IPS-18c (cell line): ENCODE measurements around the gene CCBE1.
"Not testable (repeated sequence)": the region's sequence is repeated elsewhere in the genome, so short reads cannot be mapped to it uniquely, and the experiment has no call there.

Experiments
- H3K4me3 ChIP-seq: 2 replicates; pipeline ENCODE4 v1.7.0; 2013; ENCODE audit warnings: low read depth, mild to moderate bottlenecking, low read length, moderate library complexity; ENCODE audit not compliant: insufficient read depth
- H3K9me3 ChIP-seq: one replicate; pipeline ENCODE4 v1.6.1; 2013; ENCODE audit warnings: mild to moderate bottlenecking, low read length, moderate library complexity; ENCODE audit not compliant: control insufficient read depth, insufficient read depth

CCBE1 gene

DNA sequence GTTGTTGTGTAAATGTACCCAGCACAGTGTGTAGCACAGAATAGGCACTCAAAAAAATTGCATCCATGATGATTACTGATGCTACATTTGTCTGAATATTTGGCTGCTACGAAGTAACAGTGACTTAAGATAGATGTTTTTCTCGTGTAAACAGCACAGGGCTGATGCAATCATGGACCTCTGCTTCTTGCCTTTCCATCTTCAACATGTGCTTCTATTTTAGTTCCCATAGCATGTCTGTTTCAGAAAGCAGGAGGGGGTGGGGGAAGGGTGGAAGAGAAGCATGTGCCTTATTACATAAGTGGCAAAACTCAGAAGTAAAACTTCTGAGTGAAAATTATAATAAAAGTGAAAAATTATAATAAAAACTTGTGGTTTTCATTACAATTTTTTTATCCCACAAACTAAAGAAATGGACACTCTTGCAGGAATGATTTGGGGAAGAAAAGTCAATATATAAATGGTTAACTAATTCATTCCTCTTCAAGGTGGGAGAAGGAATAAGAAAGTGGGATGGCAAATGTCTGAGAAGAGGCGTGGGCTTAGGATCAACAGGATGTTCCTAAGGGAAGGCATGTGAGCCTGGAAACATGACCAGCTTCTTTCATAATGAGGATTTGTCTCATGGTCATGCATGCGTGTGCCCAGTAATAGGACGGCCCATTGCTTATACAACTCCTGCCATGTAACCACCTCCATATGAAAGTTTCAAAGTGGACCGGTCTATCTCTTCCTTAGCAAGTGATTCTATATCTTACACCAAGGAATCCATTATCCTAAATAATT lies 27.2 kb downstream of the CCBE1 start:
- Histone ChIP-seq H3K4me3 (no peak overlapping the region), H3K9me3 (peaks cover 2% of the 10 kb centered on the region)

DNA sequence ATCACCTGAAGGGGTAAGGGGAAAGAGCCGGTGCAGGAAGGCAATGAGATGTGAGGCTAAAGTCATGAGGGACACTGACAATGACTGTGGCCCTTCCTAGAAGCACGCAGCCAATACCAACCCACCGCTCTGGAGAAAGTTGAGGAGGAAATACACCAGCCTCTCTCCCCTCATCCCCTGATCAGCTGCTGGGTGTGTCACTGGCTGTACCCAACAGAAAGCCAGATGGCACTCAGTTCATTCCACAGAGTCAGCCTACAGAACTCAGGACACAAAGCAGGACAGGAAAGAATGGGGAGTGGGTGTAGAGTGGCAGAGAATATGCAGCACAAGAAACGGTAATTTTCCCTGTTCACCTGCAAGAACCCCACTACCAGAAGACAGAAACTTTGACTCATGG lies 29.7 kb downstream of the CCBE1 start:
- H3K9me3 ChIP-seq = peaks cover under 1% of the 10 kb centered on the region

DNA sequence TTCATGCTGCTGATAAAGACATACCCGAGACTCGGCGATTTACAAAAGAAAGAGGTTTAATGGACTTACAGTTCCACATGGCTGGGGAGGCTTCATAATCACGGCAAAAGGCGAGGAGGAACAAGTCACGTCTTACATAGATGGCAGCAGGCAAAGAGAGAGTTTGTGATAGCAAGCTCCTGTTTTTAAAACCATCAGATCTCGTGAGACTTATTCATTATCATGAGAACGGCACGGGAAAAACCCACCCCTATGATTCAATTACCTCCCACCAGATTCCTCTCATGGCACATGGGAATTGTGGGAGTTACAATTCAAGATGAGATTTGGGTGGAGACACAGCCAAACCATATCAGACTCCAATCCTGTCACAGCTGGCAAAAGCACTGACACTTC lies 31.2 kb downstream of the CCBE1 start:
- H3K9me3 ChIP-seq, H3K4me3 ChIP-seq: not testable (repeated sequence)

More for the DNA sequence above, 29.7 kb downstream of the CCBE1 start:
- H3K4me3 ChIP-seq = no peak overlapping the region

DNA sequence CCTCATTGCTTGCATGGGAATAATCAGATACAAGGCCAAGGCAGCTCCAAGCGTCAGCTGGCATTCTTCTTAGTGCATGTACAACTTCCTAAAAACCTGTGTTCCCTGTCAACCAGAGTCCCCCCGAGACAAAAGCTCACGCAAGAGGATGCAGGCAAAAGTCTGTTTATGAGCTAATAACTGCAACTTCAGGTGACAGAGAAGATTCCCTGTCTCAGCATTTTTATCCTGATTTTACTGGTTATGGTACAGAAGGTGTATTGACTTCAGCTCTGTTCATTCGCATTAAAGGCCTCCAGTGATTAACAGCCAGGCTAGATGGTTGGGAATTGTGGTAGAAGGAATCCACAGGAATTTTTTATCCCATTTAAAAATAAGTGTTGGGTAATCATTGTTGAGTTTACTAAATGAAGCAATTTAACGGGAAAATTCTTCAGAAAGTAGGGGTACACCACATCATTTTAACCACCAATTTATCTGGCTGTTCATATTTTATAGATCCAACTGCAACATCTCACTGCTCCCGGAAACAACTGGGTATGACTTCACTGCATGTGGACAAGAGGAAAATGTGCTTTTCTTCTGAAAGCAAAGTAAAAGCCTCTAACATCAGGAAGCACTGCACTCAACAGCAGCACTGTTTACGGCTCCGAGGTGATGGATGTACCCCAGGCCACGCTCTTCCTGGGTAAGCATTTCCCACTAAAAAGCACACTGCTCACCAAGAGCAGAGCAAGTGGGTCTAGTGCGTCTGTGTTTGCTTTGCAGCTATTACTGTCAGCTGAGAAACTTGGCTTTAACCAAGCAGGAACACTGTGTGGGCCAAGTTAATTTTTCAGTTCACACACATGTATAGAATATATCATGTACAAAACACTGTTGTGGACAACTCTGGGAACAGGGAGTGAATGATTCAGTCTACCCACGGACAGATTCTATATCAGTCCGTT lies 31.9 kb downstream of the CCBE1 start:
- Histone ChIP-seq H3K4me3 (no peak overlapping the region), H3K9me3 (no peaks in the 10 kb centered on the region)

DNA sequence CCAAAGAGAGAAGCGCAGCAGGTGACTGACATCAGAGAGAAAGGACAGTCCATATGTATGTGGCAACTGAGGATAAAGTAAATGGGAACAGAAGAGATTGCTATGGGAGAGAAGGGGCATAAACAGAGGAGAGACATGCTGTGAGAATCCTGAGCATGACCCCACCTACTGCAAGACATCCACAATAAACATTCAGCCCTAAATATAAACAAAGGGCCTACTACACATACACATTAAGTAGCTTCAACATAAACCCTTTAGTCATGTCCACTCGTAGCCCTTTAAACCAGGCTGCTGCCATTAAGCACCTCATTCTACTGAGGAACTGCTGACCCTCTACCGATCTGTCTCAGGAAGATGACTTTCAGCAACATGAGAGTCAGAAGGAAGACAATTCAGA lies 32.9 kb downstream of the CCBE1 start:
- Histone ChIP-seq H3K4me3 (no peak overlapping the region), H3K9me3 (no peaks in the 10 kb centered on the region)

DNA sequence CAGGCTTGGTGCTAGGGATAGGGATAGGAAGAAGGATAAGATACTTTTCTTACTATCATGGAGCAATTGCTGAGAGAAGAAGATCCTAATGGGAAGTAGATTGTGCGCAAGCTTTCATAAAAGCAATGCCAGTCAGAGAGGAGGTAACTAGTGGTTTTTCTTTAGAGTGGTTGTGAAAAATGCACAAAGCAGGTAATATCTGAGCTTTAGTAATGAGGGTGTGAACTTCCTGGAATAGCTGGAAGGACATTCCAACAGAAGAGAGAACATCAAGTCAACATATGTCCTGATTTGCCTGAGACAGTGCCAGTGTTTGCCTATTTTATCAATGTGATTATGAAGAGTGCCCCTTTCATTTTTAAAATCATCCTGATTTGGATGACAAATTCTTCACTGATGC lies 34.1 kb downstream of the CCBE1 start:
- no peak overlapping the region for H3K4me3 ChIP-seq
- no peaks in the 10 kb centered on the region for H3K9me3 ChIP-seq

DNA sequence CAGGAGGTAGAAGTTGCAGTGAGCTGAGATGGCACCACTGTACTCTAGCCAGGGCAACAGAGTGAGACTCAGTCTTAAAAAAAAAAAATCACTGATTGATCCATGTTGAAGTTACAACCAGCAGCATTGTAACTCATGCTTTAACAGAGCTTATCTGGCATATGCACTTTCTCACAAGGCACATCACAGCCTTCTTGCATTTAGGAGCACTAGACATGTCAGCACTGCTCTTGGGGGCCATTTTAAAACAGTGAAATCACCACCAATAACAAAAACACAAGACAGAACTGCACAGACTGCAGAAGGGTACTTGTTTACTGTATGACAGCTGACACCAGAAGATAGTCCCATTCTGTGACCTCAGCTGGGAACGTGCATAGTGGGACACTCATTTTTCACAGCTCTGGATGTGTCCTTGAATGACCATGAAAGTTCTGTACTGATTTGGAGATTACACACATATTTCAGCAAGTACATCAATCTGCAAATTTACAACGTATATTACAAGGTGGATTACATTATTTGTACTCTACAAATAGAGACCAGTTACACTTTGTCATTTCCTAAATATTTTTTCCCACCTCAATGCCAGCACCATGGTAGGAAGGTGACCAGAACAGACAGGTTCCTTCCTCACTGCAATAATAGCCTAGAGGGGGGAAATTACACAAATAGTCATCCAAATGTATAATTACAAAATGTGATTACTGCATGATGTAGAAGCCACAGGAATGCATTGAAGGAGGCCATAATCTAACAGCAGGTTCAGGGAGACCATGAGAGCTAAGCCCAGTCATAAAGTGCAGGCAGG lies 35.1 kb downstream of the CCBE1 start:
- Histone ChIP-seq H3K9me3 (no peaks in the 10 kb centered on the region), H3K4me3 (no peak overlapping the region)

DNA sequence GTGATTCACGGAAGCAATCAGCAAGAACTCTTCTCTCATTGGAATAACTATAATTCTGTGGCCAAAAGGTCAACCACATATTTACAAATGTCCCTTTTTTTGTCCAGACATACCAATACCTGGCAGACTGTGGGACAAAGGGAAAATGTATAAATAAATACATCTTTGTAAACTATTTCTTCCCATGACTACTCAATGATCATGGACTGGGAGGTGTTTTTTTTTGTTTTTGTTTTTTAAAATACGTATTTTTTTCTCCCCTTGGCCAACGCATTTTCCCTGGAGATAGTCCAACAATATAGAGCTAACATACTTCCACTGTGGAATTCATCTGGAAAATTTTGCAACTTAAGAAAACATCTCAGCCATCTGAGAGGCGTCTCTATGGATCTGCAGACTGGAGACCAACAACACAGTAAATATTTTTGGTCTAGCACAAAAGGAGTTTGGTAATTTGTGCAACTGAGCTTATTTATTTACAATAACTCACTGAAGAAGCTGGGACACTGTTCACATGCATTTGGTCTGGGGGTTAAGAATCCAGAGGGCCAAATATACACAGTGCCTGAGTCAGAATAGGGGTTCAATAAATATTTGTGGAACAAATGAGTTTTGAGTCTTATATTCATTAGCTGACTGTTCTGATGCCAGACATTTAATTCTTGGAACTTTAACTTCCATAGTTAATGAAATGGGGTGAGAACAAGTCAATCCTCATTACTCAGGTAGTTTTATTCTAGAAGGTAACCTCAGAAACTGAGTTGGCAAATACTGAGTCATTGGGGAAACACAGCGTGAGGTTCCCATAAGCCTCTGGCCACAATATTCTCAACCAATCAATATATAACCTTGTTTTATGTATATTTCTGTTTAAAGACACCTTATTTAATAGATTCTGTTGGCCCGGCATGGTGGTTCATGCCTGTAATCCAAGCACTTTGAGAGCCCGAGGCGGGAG lies 36.2 kb downstream of the CCBE1 start:
- H3K9me3 ChIP-seq = no peaks in the 10 kb centered on the region
- no peak overlapping the region for H3K4me3 ChIP-seq

DNA sequence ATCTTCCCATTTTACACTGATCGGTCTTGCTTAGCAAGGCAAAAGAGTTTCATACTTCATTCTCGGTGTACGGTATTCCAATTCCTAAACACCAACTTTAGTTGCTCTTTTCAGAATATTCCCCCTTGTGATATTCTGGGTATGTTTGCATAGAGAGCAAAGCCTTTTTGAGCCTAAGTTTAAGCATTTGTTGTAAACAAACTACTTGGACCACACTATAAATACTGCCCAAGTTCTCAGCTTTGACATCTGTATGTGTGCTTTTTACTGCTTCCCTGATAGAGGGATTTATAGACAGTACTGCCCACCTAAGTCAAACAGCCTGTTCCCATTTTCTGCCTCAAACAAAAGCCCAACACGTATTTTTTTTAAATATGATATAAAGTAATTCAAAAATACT lies 36.9 kb downstream of the CCBE1 start:
- Histone ChIP-seq H3K9me3 (no peaks in the 10 kb centered on the region), H3K4me3 (no peak overlapping the region)

DNA sequence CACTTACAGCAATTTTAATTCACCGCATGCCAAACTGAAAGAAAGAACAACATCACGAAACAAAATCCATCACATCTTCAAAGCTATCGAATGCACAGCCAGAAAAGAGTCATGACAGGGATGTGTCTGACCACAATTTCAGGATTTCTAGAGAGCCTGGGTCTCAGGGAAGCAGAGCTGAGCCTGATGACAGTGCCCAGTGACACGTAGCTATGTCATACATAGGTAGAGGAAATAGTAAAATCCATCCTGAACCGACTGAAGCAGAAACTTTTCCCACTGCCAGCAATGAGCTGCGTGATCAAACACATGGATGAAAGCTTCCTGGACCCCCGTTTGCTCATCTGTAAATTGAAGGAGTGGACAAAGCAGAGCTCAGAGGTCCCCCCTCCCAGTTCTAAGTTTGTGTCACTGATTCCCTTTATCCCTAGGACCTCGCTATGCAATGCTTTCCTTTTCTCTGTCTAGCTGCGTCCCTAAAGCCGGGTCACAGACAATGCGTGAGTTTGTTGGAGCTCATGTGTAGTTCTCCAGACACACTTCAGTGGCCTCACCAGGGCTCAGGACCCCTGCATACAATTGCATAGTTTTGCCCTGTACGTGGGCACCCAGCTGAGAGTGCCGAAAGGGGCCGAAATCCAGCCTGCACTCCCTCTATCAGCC lies 37.6 kb downstream of the CCBE1 start:
- Histone ChIP-seq H3K9me3 (no peaks in the 10 kb centered on the region), H3K4me3 (no peak overlapping the region)

DNA sequence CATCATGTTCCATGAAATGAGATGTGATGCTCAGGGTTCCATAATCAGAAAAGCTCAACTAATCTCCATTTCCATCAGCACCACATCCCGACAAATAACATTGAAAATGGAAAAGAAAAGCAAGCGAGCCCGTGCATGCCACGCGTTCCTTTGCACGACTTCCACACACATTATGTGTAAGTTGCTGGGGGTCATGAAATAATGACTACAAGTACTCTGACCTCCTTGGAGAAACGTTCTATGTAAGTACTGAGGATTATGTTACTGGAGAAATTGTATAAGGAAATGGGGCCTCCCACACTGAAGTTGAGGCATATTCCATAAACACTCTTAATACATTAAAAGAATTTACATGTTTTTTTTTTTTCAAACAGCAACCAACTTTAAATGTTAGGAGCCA lies 38.3 kb downstream of the CCBE1 start:
- H3K9me3 ChIP-seq = no peaks in the 10 kb centered on the region
- no peak overlapping the region for H3K4me3 ChIP-seq

DNA sequence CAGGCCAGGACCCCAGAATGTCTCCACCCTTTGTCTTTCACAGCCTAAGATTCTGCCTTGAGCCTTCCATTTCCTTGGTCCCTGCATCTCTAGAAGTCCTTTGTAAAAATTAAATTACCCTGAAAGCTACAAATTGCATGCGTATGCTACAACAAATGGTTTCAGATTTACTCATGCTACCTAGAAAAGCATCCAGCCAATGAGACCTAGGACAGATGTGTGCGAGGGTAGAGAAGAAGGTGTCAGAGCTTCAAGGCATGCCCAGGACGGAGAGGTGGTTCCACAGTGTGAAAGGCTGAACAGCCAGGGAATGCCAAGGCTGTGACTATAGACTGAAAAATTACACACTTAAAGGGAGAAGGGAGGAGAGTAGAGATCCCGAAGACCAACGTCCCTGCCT lies 40.2 kb downstream of the CCBE1 start:
- H3K4me3 ChIP-seq = no peak overlapping the region
- H3K9me3 ChIP-seq = no peaks in the 10 kb centered on the region

DNA sequence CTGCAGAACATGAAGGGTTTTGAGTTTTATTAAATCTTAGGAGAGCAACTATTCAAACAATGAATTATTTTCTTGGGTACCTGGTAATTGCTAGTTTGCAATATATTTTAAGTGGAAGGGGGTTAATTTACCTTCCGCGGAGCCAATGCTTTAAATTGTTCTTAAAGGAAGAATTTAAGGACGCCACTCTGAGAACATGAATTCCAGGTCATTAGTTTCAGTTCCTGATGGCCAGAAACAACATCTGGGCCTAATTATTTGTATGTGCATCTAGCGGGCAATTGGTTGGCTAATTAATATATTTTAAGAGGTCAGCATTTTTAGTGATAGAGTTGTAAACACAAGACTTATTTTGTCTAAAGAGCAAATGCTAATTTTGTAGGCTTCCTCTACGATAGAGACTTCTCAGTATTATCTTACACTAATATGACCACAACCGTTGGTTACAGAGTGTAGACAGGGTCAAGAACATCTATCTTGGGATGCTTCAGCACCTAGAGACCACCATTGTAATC lies 40.8 kb downstream of the CCBE1 start:
- Histone ChIP-seq H3K4me3 (no peak overlapping the region), H3K9me3 (no peaks in the 10 kb centered on the region)

DNA sequence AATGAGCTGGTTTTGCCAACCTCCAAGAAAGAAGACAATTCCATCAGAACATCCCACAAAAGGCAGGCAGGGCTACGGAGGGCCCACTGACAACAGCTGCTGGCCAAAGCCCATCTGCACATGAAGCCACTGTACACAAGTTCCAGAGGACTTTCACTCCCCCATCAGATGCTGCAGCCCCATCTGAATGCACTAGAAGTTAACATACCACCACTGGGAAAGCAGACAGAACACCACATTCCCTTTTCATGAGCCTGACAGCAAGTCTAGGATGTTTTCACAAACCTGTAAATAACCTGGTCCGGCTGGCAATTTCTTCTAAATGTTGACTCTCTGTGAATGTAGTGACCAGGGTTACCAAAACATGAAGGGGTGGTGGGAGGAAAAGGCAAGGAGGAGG lies 41.5 kb downstream of the CCBE1 start:
- Histone ChIP-seq H3K4me3 (no peak overlapping the region), H3K9me3 (no peaks in the 10 kb centered on the region)

DNA sequence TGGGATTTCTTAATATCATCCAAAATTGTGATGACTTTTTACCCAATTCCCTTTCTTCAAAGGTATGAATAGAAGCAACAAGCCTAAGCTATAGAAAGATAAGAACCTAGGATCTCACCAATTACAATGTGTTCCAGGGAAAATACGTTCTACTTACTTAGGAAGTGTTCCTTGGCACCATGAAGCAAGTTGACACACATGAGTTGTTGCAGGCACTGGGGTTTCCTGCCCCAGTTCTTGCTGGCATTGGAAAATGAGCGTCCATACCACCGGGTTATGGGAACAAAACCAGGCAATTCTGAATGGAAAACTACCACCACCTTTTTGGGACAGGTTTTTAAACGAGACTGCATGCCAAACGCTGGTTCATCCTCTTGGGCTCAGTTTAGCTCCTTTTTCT lies 46.2 kb downstream of the CCBE1 start:
- H3K4me3 ChIP-seq = no peak overlapping the region
- no peaks in the 10 kb centered on the region for H3K9me3 ChIP-seq

DNA sequence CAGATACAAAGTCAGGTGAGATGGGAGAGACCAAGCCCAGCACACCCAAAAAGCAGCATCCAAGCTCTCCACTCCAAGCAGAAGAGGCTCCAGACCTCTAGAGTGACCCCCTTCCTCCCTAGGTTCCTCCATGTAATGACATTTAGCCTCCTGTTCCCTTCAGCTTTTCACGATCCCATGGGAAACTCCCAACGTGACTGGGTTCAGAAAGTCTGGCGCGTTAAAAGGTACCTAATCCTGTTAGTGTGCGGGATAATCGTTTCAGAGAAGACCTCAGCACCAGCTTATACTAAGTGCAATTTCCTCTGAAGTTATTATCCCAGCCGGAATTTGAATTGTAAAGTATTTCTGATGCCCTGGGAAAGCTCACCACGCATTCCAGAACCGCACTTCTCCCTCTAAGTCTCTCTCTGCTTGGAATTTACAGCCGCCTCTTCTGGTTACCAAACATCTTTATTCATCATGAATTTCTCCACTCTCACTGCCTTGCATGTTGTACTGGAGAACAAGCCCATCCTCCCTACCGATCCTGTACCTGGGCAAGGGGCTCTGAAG lies 46.9 kb downstream of the CCBE1 start:
- H3K4me3 ChIP-seq = no peak overlapping the region
- H3K9me3 ChIP-seq = no peaks in the 10 kb centered on the region
